OCI-LY1 (cell line): ENCODE measurements around the gene RCAN1.

Source experiments
- H2AFZ ChIP-seq: fragments of 200-600 bp; sonication (generic), shearing (Covaris generic); 2 replicates; pipeline ENCODE4 v1.6.0; 2014; ENCODE audit warnings: antibody characterized with exemption, mild to moderate bottlenecking, low read length
- H3F3A ChIP-seq: fragments of 200-600 bp; sonication (generic), shearing (Covaris generic); 2 replicates; pipeline ENCODE4 v1.6.0; 2014; ENCODE audit warnings: mild to moderate bottlenecking, antibody characterized with exemption, low read length, moderate library complexity; ENCODE audit not compliant: insufficient read depth
- H3K27ac ChIP-seq: fragments of 200-600 bp; sonication (generic); 2 replicates; pipeline ENCODE4 v1.5.1; 2014; ENCODE audit warnings: low read length, mixed run types, mild to moderate bottlenecking, low read depth; ENCODE audit not compliant: poor library complexity, severe bottlenecking
- H3K27me3 ChIP-seq: fragments of 200-600 bp; sonication (generic); 2 replicates; pipeline ENCODE4 v1.6.0; 2014; ENCODE audit warnings: antibody characterized with exemption, mild to moderate bottlenecking, low read length, moderate library complexity; ENCODE audit not compliant: insufficient read depth
- H3K36me3 ChIP-seq: fragments of 200-600 bp; sonication (generic); 2 replicates; pipeline ENCODE4 v1.6.1; 2014; ENCODE audit warnings: mild to moderate bottlenecking, antibody characterized with exemption, low read length, moderate library complexity, mixed read lengths; ENCODE audit not compliant: insufficient read depth
- H3K4me1 ChIP-seq: fragments of 200-600 bp; sonication (generic); 2 replicates; pipeline ENCODE4 v1.5.1; 2014; ENCODE audit warnings: mild to moderate bottlenecking, low read length, moderate library complexity; ENCODE audit not compliant: insufficient read depth, severe bottlenecking
- H3K4me2 ChIP-seq: fragments of 200-600 bp; sonication (generic), shearing (Covaris generic); 2 replicates; pipeline ENCODE4 v1.6.1; 2014; ENCODE audit warnings: low read length
- H3K4me3 ChIP-seq: fragments of 200-600 bp; sonication (generic); 2 replicates; pipeline ENCODE4 v1.5.1; 2014; ENCODE audit warnings: low read length, low read depth, mild to moderate bottlenecking, mixed read lengths; ENCODE audit not compliant: poor library complexity, severe bottlenecking
- H3K79me2 ChIP-seq: fragments of 200-600 bp; shearing (Covaris generic); 2 replicates; pipeline ENCODE4 v1.6.1; 2016; ENCODE audit warnings: mixed run types, low read length, mixed read lengths; ENCODE audit not compliant: insufficient read depth
- H3K9ac ChIP-seq: fragments of 200-600 bp; sonication (generic), shearing (Covaris generic); 2 replicates; pipeline ENCODE4 v1.6.1; 2014; ENCODE audit warnings: mild to moderate bottlenecking, low read length, mixed read lengths
- H3K9me2 ChIP-seq: fragments of 200-600 bp; sonication (generic), shearing (Covaris generic); 2 replicates; pipeline ENCODE4 v1.6.1; 2014; ENCODE audit warnings: low read depth, mild to moderate bottlenecking, low read length, mixed read lengths
- H3K9me3 ChIP-seq: fragments of 200-600 bp; shearing (Covaris generic); 2 replicates; pipeline ENCODE4 v1.6.1; 2014; ENCODE audit warnings: low read length, mixed read lengths
- H4K20me1 ChIP-seq: fragments of 200-600 bp; sonication (generic), shearing (Covaris generic); 2 replicates; pipeline ENCODE4 v1.6.0; 2016; ENCODE audit warnings: mild to moderate bottlenecking, low read length; ENCODE audit not compliant: insufficient read depth
- CTCF ChIP-seq: fragments of 200-600 bp; sonication (generic), shearing (Covaris generic); IDR thresholded peaks from 2 replicates; pipeline ENCODE4 v1.5.1; 2017; ENCODE audit warnings: mild to moderate bottlenecking, antibody characterized with exemption, low read length, moderate library complexity, mixed read lengths
- EZH2 ChIP-seq: fragments of 200-600 bp; sonication (generic), shearing (Covaris generic); IDR thresholded peaks from 2 replicates; pipeline ENCODE4 v1.8.0; 2017; ENCODE audit warnings: borderline replicate concordance, mixed run types, mild to moderate bottlenecking, antibody characterized with exemption, low read length, moderate library complexity, mixed read lengths

Gene RCAN1

GRCh38 chr21:34511181-34511580 lies 103.7 kb downstream of the RCAN1 start:
- H3F3A ChIP-seq = no peaks in the 10 kb centered on the region
- no peak overlapping the region for H3K4me2 ChIP-seq
- no peaks in the 10 kb centered on the region for H3K9me3 ChIP-seq
- no peak overlapping the region for H2AFZ ChIP-seq
- no peak overlapping the region for H3K9ac ChIP-seq
- H4K20me1 ChIP-seq = no peaks in the 10 kb centered on the region
- H3K9me2 ChIP-seq = no peaks in the 10 kb centered on the region
- TF ChIP-seq CTCF (no peak), EZH2 (no peak)
- H3K27ac ChIP-seq = no peak overlapping the region
- no peak overlapping the region for H3K4me3 ChIP-seq
- no peaks in the 10 kb centered on the region for H3K36me3 ChIP-seq
- no peaks in the 10 kb centered on the region for H3K4me1 ChIP-seq
- no peaks in the 10 kb centered on the region for H3K27me3 ChIP-seq
- no peaks in the 10 kb centered on the region for H3K79me2 ChIP-seq

- Histone ChIP-seq H3K27ac (no peak overlapping the region), H3F3A (no peaks in the 10 kb centered on the region), H3K9me3 (no peaks in the 10 kb centered on the region), H3K79me2 (no peaks in the 10 kb centered on the region), H3K9me2 (no peaks in the 10 kb centered on the region), H3K9ac (no peak overlapping the region), H3K4me1 (no peaks in the 10 kb centered on the region), H2AFZ (no peak overlapping the region), H4K20me1 (no peaks in the 10 kb centered on the region), H3K4me3 (no peak overlapping the region), H3K4me2 (no peak overlapping the region), H3K36me3 (no peaks in the 10 kb centered on the region), H3K27me3 (no peaks in the 10 kb centered on the region)
- TF ChIP-seq CTCF = peak; percentile 70
- no peak for TF ChIP-seq EZH2
Measured at GRCh38 chr21:34510148-34511142, 104.5 kb downstream of the RCAN1 start.

- TF ChIP-seq EZH2 (no peak), CTCF (no peak)
- Histone ChIP-seq H3K9me3 (no peaks in the 10 kb centered on the region), H3K4me1 (no peaks in the 10 kb centered on the region)
Measured at GRCh38 chr21:34509151-34509550, 105.8 kb downstream of the RCAN1 start.

More at GRCh38 chr21:34509151-34509550, 105.8 kb downstream of the RCAN1 start:
- Histone ChIP-seq H3K4me2 (no peak overlapping the region), H3K4me3 (no peak overlapping the region), H3F3A (no peaks in the 10 kb centered on the region), H3K79me2 (no peaks in the 10 kb centered on the region), H2AFZ (no peak overlapping the region), H3K27me3 (no peaks in the 10 kb centered on the region), H3K9me2 (no peaks in the 10 kb centered on the region), H3K36me3 (no peaks in the 10 kb centered on the region), H3K27ac (no peak overlapping the region), H3K9ac (no peak overlapping the region), H4K20me1 (no peaks in the 10 kb centered on the region)
